Peyer's patch (tissue), 4 donors: Measurements from ENCODE around the gene KRTAP10-12.

ENCODE experiments used
- CTCF ChIP-seq, 6 experiments: fragments of 450-650 bp in 4 of 6; fragments of 200-600 bp in 2 of 6; sonication (generic) in 1 of 6; IDR thresholded peaks; one replicate each; pipeline ENCODE4 v1.5.1; 2017 to 2019; ENCODE audit warnings: antibody characterized with exemption in 6 of 6, mild to moderate bottlenecking in 3 of 6, moderate library complexity in 1 of 6
- POLR2A ChIP-seq, 2 donors: fragments of 450-650 bp; IDR thresholded peaks; one replicate each; pipeline ENCODE4 v1.5.1; 2017; ENCODE audit warnings: antibody characterized with exemption in 2 of 2, mild to moderate bottlenecking in 2 of 2, moderate library complexity in 2 of 2

- TF ChIP-seq CTCF (IDR thresholded peaks at IDR 0.05): no peak
- TF ChIP-seq POLR2A (IDR thresholded peaks at IDR 0.05): no peak
These were observed 20.0 kb downstream of the KRTAP10-12 start for GRCh38 chr21:44716984-44717383.
